DOHH2 (cell line): ENCODE data around the gene SSNA1.

ENCODE experiments used
- H3F3A ChIP-seq: fragments of 200-600 bp; sonication (generic), shearing (Covaris generic); 2 replicates; pipeline ENCODE4 v1.6.0; 2016; ENCODE audit warnings: antibody characterized with exemption, mild to moderate bottlenecking; ENCODE audit not compliant: control insufficient read depth, insufficient read depth
- H3K27ac ChIP-seq: fragments of 200-600 bp; sonication (generic); 2 replicates; pipeline ENCODE4 v1.5.1; 2014; ENCODE audit warnings: low read depth, mild to moderate bottlenecking, low read length, moderate library complexity
- H3K27me3 ChIP-seq: fragments of 200-600 bp; sonication (generic); 2 replicates; pipeline ENCODE4 v1.6.1; 2014; ENCODE audit warnings: mild to moderate bottlenecking, low read length, mixed read lengths; ENCODE audit not compliant: control insufficient read depth
- H3K36me3 ChIP-seq: fragments of 200-600 bp; sonication (generic); 2 replicates; pipeline ENCODE4 v1.6.1; 2014; ENCODE audit warnings: mild to moderate bottlenecking, low read length, moderate library complexity, mixed read lengths; ENCODE audit not compliant: control insufficient read depth
- H3K4me1 ChIP-seq: fragments of 200-600 bp; sonication (generic); 2 replicates; pipeline ENCODE4 v1.6.1; 2014; ENCODE audit warnings: mild to moderate bottlenecking, low read length, mixed read lengths; ENCODE audit not compliant: control insufficient read depth
- H3K4me2 ChIP-seq: fragments of 200-600 bp; sonication (generic); 2 replicates; pipeline ENCODE4 v1.6.0; 2014; ENCODE audit warnings: mild to moderate bottlenecking, low read length, moderate library complexity
- H3K4me3 ChIP-seq: fragments of 200-600 bp; sonication (generic); 2 replicates; pipeline ENCODE4 v1.5.1; 2014; ENCODE audit warnings: mild to moderate bottlenecking, low read length, mixed read lengths
- H3K79me2 ChIP-seq: fragments of 200-600 bp; sonication (generic); 2 replicates; pipeline ENCODE4 v1.6.1; 2014; ENCODE audit warnings: mild to moderate bottlenecking, low read length, mixed read lengths; ENCODE audit not compliant: control insufficient read depth
- H3K9me2 ChIP-seq: fragments of 200-600 bp; sonication (generic); replicated peaks from 2 replicates; pipeline ENCODE4 v1.6.1; 2014; ENCODE audit warnings: mild to moderate bottlenecking, low read length, mixed read lengths; ENCODE audit not compliant: control insufficient read depth
- H3K9me3 ChIP-seq: fragments of 200-600 bp; sonication (generic); 2 replicates; pipeline ENCODE4 v1.6.1; 2014; ENCODE audit warnings: antibody characterized with exemption, low read length, mixed read lengths; ENCODE audit not compliant: control insufficient read depth, insufficient read depth
- H4K20me1 ChIP-seq: fragments of 200-600 bp; sonication (generic); 2 replicates; pipeline ENCODE4 v1.6.0; 2014; ENCODE audit warnings: low read depth, mild to moderate bottlenecking, antibody characterized with exemption, low read length, moderate library complexity; ENCODE audit not compliant: control insufficient read depth, insufficient read depth
- CTCF ChIP-seq: fragments of 200-600 bp; sonication (generic); IDR thresholded peaks from one replicate; pipeline ENCODE4 v1.5.1; 2014; ENCODE audit warnings: antibody characterized with exemption, mild to moderate bottlenecking, low read depth, low read length; ENCODE audit not compliant: poor library complexity, severe bottlenecking
- EZH2phosphoT487 ChIP-seq: fragments of 200-600 bp; sonication (generic); IDR thresholded peaks from 2 replicates; pipeline ENCODE4 v1.6.1; 2017; ENCODE audit warnings: borderline replicate concordance, mild to moderate bottlenecking, antibody characterized with exemption, low read length, moderate library complexity, mixed read lengths

The SSNA1 gene

GRCh38 chr9:137150617-137151457, 37.6 kb upstream of the SSNA1 start:
- peak overlapping the region; percentile 64 for H3K27ac ChIP-seq
- TF ChIP-seq EZH2phosphoT487: no peak
- no peak for TF ChIP-seq CTCF
- H3K79me2 ChIP-seq: no peaks in the 10 kb centered on the region
- H3K9me2 ChIP-seq: no peaks in the 10 kb centered on the region
- peaks cover 2% of the 10 kb centered on the region; the same call in 1 of the 2 replicates for H3F3A ChIP-seq
- no peaks in the 10 kb centered on the region for H4K20me1 ChIP-seq
- H3K4me3 ChIP-seq: peak overlapping the region; percentile 48
- H3K4me1 ChIP-seq: peaks cover 19% of the 10 kb centered on the region
- 0 out of 2 replicates have a peak, but pooled peaks cover 5% of the 10 kb centered on the region for H3K9me3 ChIP-seq
- H3K4me2 ChIP-seq: peak overlapping the region; percentile 60
- H3K27me3 ChIP-seq: no peaks in the 10 kb centered on the region
- H3K36me3 ChIP-seq: no peaks in the 10 kb centered on the region

GRCh38 chr9:137152844-137153405, 35.6 kb upstream of the SSNA1 start:
- Histone ChIP-seq H3K27me3 (peaks cover 6% of the 10 kb centered on the region; the same call in 1 of the 2 replicates), H3K9me2 (no peaks in the 10 kb centered on the region), H3K4me1 (peaks cover 30% of the 10 kb centered on the region), H3K79me2 (no peaks in the 10 kb centered on the region), H4K20me1 (no peaks in the 10 kb centered on the region; the same call in 1 of the 2 replicates), H3K9me3 (0 out of 2 replicates have a peak, but pooled peaks cover 5% of the 10 kb centered on the region), H3K36me3 (no peaks in the 10 kb centered on the region), H3F3A (peaks cover 2% of the 10 kb centered on the region; the same call in 1 of the 2 replicates), H3K27ac (no peak overlapping the region), H3K4me3 (no peak overlapping the region), H3K4me2 (no peak overlapping the region)
- no peak for TF ChIP-seq EZH2phosphoT487
- no peak for TF ChIP-seq CTCF

GRCh38 chr9:137156567-137157375, 31.7 kb upstream of the SSNA1 start:
- TF ChIP-seq CTCF: no peak
- TF ChIP-seq EZH2phosphoT487: no peak
- Histone ChIP-seq H4K20me1 (no peaks in the 10 kb centered on the region; the same call in 1 of the 2 replicates), H3K4me2 (peak overlapping the region; percentile 35), H3K79me2 (no peaks in the 10 kb centered on the region), H3K9me3 (0 out of 2 replicates have a peak, but pooled peaks cover 5% of the 10 kb centered on the region), H3F3A (no peaks in the 10 kb centered on the region), H3K4me3 (peak overlapping the region; percentile 5), H3K9me2 (no peaks in the 10 kb centered on the region), H3K36me3 (no peaks in the 10 kb centered on the region), H3K27me3 (peaks cover 19% of the 10 kb centered on the region), H3K27ac (no peak overlapping the region), H3K4me1 (peaks cover 37% of the 10 kb centered on the region)
